Mammary epithelial cell (primary cell): Measurements from ENCODE around the gene TMEM39A.

Experiments used
- CTCF ChIP-seq, 2 donors: IDR thresholded peaks in 1 of 2; conservative IDR thresholded peaks in 1 of 2; 2 replicates each; pipeline ENCODE4 v1.5.1; 2011 to 2012; ENCODE audit warnings: inconsistent platforms in 2 of 2, low read length in 2 of 2, mild to moderate bottlenecking in 2 of 2, control low read depth in 1 of 2, low read depth in 1 of 2; ENCODE audit not compliant: insufficient read depth in 1 of 2; ENCODE audit errors: extremely low read depth in 1 of 2
- EZH2 ChIP-seq: IDR thresholded peaks from 2 replicates; pipeline ENCODE4 v1.6.1; 2012; ENCODE audit warnings: low read length, inconsistent platforms, borderline replicate concordance

DNA sequence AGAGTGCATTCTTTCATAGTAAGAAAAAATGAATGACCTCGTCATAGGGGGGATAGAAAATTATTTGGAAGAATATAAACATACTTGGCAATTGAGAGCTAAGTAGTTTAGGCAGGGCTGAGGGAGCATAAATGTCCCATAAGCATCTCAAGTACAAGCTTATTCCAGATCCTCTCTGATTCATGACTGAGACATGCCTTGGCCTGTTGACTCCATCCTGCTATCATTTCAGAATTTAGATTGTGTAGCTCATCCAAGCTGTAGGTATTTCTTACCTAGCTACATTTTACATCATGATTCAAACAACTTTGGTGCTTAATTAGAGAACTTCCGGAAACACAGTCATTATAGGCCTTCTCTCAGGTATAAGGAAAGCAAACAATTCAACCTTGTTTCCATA is 17.7 kb upstream of the TMEM39A start:
- TF ChIP-seq CTCF (conservative IDR thresholded peaks at IDR 0.05 in 1 of 2, IDR thresholded peaks at IDR 0.05 in 1 of 2; ENCODE audit: extremely low read depth in 1 of 2, insufficient read depth in 1 of 2, low read depth in 1 of 2, low read length in 2 of 2), result no peak
- TF ChIP-seq EZH2, result no peak
